Measurements from ENCODE around the gene ACTL8.

The ACTL8 gene

GRCh38 chr1:17853241-17853935, 98.3 kb downstream of the ACTL8 start:
- no peak for ATAC-seq
- H3K9me3 Mint-ChIP-seq, result no peaks in the 10 kb centered on the region
- no peak overlapping the region for H3K4me3 Mint-ChIP-seq
- no peak for DNase-seq (ENCODE audit: low spot score in 2 of 2)
- no peaks in the 10 kb centered on the region for H3K36me3 Mint-ChIP-seq
- H3K4me1 Mint-ChIP-seq, result no peaks in the 10 kb centered on the region
- no peak overlapping the region for H3K27ac Mint-ChIP-seq

GRCh38 chr1:17856496-17857108, 101.5 kb downstream of the ACTL8 start:
- ATAC-seq (no peak), DNase-seq (ENCODE audit: low spot score in 2 of 2) (no peak)
- Mint-ChIP-seq H3K4me3 (no peak overlapping the region), H3K36me3 (no peaks in the 10 kb centered on the region), H3K9me3 (peaks cover 3% of the 10 kb centered on the region), H3K4me1 (no peaks in the 10 kb centered on the region), H3K27ac (no peak overlapping the region)

- H3K4me3 Mint-ChIP-seq, result no peak overlapping the region
- DNase-seq (ENCODE audit: low spot score in 2 of 2), result no peak
- H3K36me3 Mint-ChIP-seq, result no peaks in the 10 kb centered on the region
- ATAC-seq, result no peak
- peaks cover 3% of the 10 kb centered on the region for H3K9me3 Mint-ChIP-seq
- no peak overlapping the region for H3K27ac Mint-ChIP-seq
- no peaks in the 10 kb centered on the region for H3K4me1 Mint-ChIP-seq
Observed at GRCh38 chr1:17857109-17857499, 102.0 kb downstream of the ACTL8 start.

GRCh38 chr1:17857996-17858395, 102.9 kb downstream of the ACTL8 start:
- no peak for ATAC-seq
- Mint-ChIP-seq H3K4me3 (no peak overlapping the region), H3K36me3 (no peaks in the 10 kb centered on the region), H3K4me1 (no peaks in the 10 kb centered on the region), H3K9me3 (peaks cover 3% of the 10 kb centered on the region), H3K27ac (no peak overlapping the region)
- DNase-seq (ENCODE audit: low spot score in 2 of 2), result no peak

GRCh38 chr1:17860812-17861211, 105.7 kb downstream of the ACTL8 start:
- DNase-seq (ENCODE audit: low spot score in 2 of 2) (no peak), ATAC-seq (no peak)
- Mint-ChIP-seq H3K9me3 (peaks cover 3% of the 10 kb centered on the region), H3K4me1 (no peaks in the 10 kb centered on the region), H3K36me3 (no peaks in the 10 kb centered on the region), H3K27ac (no peak overlapping the region), H3K4me3 (no peak overlapping the region)

- DNase-seq (ENCODE audit: low spot score in 2 of 2) (no peak), ATAC-seq (no peak)
- no peaks in the 10 kb centered on the region for H3K4me1 Mint-ChIP-seq
- H3K27ac Mint-ChIP-seq, result no peak overlapping the region
- H3K9me3 Mint-ChIP-seq, result peaks cover 3% of the 10 kb centered on the region
- no peaks in the 10 kb centered on the region for H3K36me3 Mint-ChIP-seq
- no peak overlapping the region for H3K4me3 Mint-ChIP-seq
Observed at GRCh38 chr1:17861685-17862084, 106.6 kb downstream of the ACTL8 start.

GRCh38 chr1:17862121-17862520, 107.0 kb downstream of the ACTL8 start:
- no peak overlapping the region for H3K27ac Mint-ChIP-seq
- H3K9me3 Mint-ChIP-seq, result peaks cover 3% of the 10 kb centered on the region
- no peaks in the 10 kb centered on the region for H3K4me1 Mint-ChIP-seq
- H3K36me3 Mint-ChIP-seq, result no peaks in the 10 kb centered on the region
- ATAC-seq (no peak), DNase-seq (ENCODE audit: low spot score in 2 of 2) (no peak)
- H3K4me3 Mint-ChIP-seq, result no peak overlapping the region

- Mint-ChIP-seq H3K4me3 (no peak overlapping the region), H3K4me1 (no peaks in the 10 kb centered on the region), H3K27ac (no peak overlapping the region), H3K36me3 (no peaks in the 10 kb centered on the region), H3K9me3 (peaks cover 3% of the 10 kb centered on the region)
- DNase-seq (ENCODE audit: low spot score in 2 of 2) (no peak), ATAC-seq (no peak)
Observed at GRCh38 chr1:17865912-17866739, 111.0 kb downstream of the ACTL8 start.

- Mint-ChIP-seq H3K27ac (no peak overlapping the region), H3K36me3 (no peaks in the 10 kb centered on the region), H3K4me1 (no peaks in the 10 kb centered on the region), H3K4me3 (no peak overlapping the region), H3K9me3 (peaks cover 3% of the 10 kb centered on the region)
- DNase-seq (ENCODE audit: low spot score in 2 of 2), result no peak
- no peak for ATAC-seq
Observed at GRCh38 chr1:17866740-17867029, 111.6 kb downstream of the ACTL8 start.

- H3K4me3 Mint-ChIP-seq, result no peak overlapping the region
- ATAC-seq (no peak), DNase-seq (ENCODE audit: low spot score in 2 of 2) (no peak)
- H3K9me3 Mint-ChIP-seq, result peaks cover 3% of the 10 kb centered on the region
- no peaks in the 10 kb centered on the region for H3K4me1 Mint-ChIP-seq
- H3K36me3 Mint-ChIP-seq, result no peaks in the 10 kb centered on the region
- H3K27ac Mint-ChIP-seq, result no peak overlapping the region
Observed at GRCh38 chr1:17867470-17867869, 112.3 kb downstream of the ACTL8 start.

- Mint-ChIP-seq H3K27ac (no peak overlapping the region), H3K4me1 (no peaks in the 10 kb centered on the region), H3K36me3 (no peaks in the 10 kb centered on the region), H3K9me3 (peaks cover 3% of the 10 kb centered on the region), H3K4me3 (no peak overlapping the region)
- DNase-seq (ENCODE audit: low spot score in 2 of 2) (no peak), ATAC-seq (no peak)
Observed at GRCh38 chr1:17869815-17870214, 114.7 kb downstream of the ACTL8 start.

GRCh38 chr1:17870679-17871078, 115.5 kb downstream of the ACTL8 start:
- Mint-ChIP-seq H3K4me1 (no peaks in the 10 kb centered on the region), H3K4me3 (no peak overlapping the region), H3K9me3 (peaks cover 3% of the 10 kb centered on the region), H3K27ac (no peak overlapping the region), H3K36me3 (no peaks in the 10 kb centered on the region)
- ATAC-seq, result no peak
- no peak for DNase-seq (ENCODE audit: low spot score in 2 of 2)

- Mint-ChIP-seq H3K9me3 (no peaks in the 10 kb centered on the region), H3K4me3 (no peak overlapping the region), H3K36me3 (no peaks in the 10 kb centered on the region), H3K27ac (no peak overlapping the region), H3K4me1 (no peaks in the 10 kb centered on the region)
- ATAC-seq (no peak), DNase-seq (ENCODE audit: low spot score in 2 of 2) (no peak)
Observed at GRCh38 chr1:17873007-17873675, 118.0 kb downstream of the ACTL8 start.

GRCh38 chr1:17874231-17874630, 119.1 kb downstream of the ACTL8 start:
- H3K4me1 Mint-ChIP-seq, result no peaks in the 10 kb centered on the region
- no peaks in the 10 kb centered on the region for H3K36me3 Mint-ChIP-seq
- H3K9me3 Mint-ChIP-seq, result no peaks in the 10 kb centered on the region
- no peak overlapping the region for H3K4me3 Mint-ChIP-seq
- no peak for ATAC-seq
- DNase-seq (ENCODE audit: low spot score in 2 of 2), result no peak
- no peak overlapping the region for H3K27ac Mint-ChIP-seq

GRCh38 chr1:17874710-17875109, 119.6 kb downstream of the ACTL8 start:
- ATAC-seq, result no peak
- Mint-ChIP-seq H3K36me3 (no peaks in the 10 kb centered on the region), H3K4me1 (no peaks in the 10 kb centered on the region), H3K27ac (no peak overlapping the region), H3K4me3 (no peak overlapping the region), H3K9me3 (no peaks in the 10 kb centered on the region)
- no peak for DNase-seq (ENCODE audit: low spot score in 2 of 2)

Measured in stimulated activated effector memory CD8-positive, alpha-beta T cell treated with anti-CD3 and anti-CD28 coated beads, Interleukin-12 subunit alpha, Interleukin-12 subunit beta, amount 100 ng/mL, for 72 hours (primary cell).